HG03108 (cell line): Measurements from ENCODE around the gene KLF11.
"Not testable (repeated sequence)": the region's sequence is repeated elsewhere in the genome, so short reads cannot be mapped to it uniquely, and the experiment has no call there.

Experiments used
- ATAC-seq: cut with Tn5 transposase; IDR thresholded peaks from one replicate; pipeline ENCODE4 v1.9.1; 2021; ENCODE audit warnings: moderate library complexity; ENCODE audit not compliant: unreplicated experiment

KLF11 gene

GRCh38 chr2:10009271-10009810 lies 34.0 kb upstream of the KLF11 start:
- ATAC-seq = no peak

GRCh38 chr2:10009811-10010781 lies 33.3 kb upstream of the KLF11 start:
- ATAC-seq = no peak

- not testable (repeated sequence) for ATAC-seq
Measured at GRCh38 chr2:10010861-10011605, 32.3 kb upstream of the KLF11 start.

- ATAC-seq = not testable (repeated sequence)
Measured at GRCh38 chr2:10011606-10012325, 31.6 kb upstream of the KLF11 start.

- ATAC-seq = not testable (repeated sequence)
Measured at GRCh38 chr2:10012366-10012962, 30.9 kb upstream of the KLF11 start.

- ATAC-seq = no peak
Measured at GRCh38 chr2:10012963-10013461, 30.3 kb upstream of the KLF11 start.

- not testable (repeated sequence) for ATAC-seq
Measured at GRCh38 chr2:10013651-10014417, 29.5 kb upstream of the KLF11 start.

GRCh38 chr2:10014418-10015190 lies 28.7 kb upstream of the KLF11 start:
- ATAC-seq = no peak

- not testable (repeated sequence) for ATAC-seq
Measured at GRCh38 chr2:10015376-10015989, 27.9 kb upstream of the KLF11 start.

GRCh38 chr2:10016001-10016801 lies 27.1 kb upstream of the KLF11 start:
- no peak for ATAC-seq

- ATAC-seq = no peak
Measured at GRCh38 chr2:10016802-10017258, 26.5 kb upstream of the KLF11 start.

- ATAC-seq = no peak
Measured at GRCh38 chr2:10017313-10017941, 25.9 kb upstream of the KLF11 start.

- ATAC-seq = no peak
Measured at GRCh38 chr2:10019174-10019573, 24.2 kb upstream of the KLF11 start.

- no peak for ATAC-seq
Measured at GRCh38 chr2:10019602-10020400, 23.5 kb upstream of the KLF11 start.

GRCh38 chr2:10022041-10022421 lies 21.3 kb upstream of the KLF11 start:
- no peak for ATAC-seq

GRCh38 chr2:10022445-10022844 lies 20.9 kb upstream of the KLF11 start:
- no peak for ATAC-seq
